ENCODE results near the gene PTK7. TPM values are rescaled to one million over a fixed set of nuclear protein-coding genes. Genes with fewer than 3 reads are reported as not detected.

Gene PTK7
- total and polyA plus RNA-seq, 2 of the 8 experiments (the other 6 are each of a cell fraction or from before 2014, with no cell fraction given) = 110 to 138 TPM

- Histone ChIP-seq H3K4me3 (ENCODE audit: extremely low read depth in 1 of 4, insufficient read depth in 2 of 4, low read depth in 3 of 4, low read length in 4 of 4) (no peak overlapping the region), H3K79me2 (ENCODE audit: control insufficient read depth in 1 of 2, insufficient read depth in 2 of 2, low read length in 2 of 2) (peaks cover 0 to 28% of the 10 kb centered on the region in 2 experiments; a peak in 3 of 4 replicates), H4K20me1 (replicated peaks in 1 of 2; ENCODE audit: control insufficient read depth in 1 of 2, insufficient read depth in 2 of 2, low read length in 2 of 2) (peaks cover 0 to 5% of the 10 kb centered on the region in 2 experiments), H2BK5ac (ENCODE audit: low read depth, low read length) (no peak overlapping the region), H4K5ac (ENCODE audit: insufficient read length, low read depth, low read length) (no peak overlapping the region), H3K4ac (replicated peaks; ENCODE audit: insufficient read length, low read depth, low read length) (no peak overlapping the region), H3K36me3 (ENCODE audit: control insufficient read depth in 2 of 4, insufficient read depth in 4 of 4, low read length in 3 of 4) (peaks cover 40 to 69% (median 56%) of the 10 kb centered on the region in 4 experiments), H3K14ac (ENCODE audit: insufficient read length) (no peak overlapping the region), H2BK20ac (ENCODE audit: low read length) (no peak overlapping the region), H2BK12ac (ENCODE audit: low read depth, low read length) (no peak overlapping the region), H3K27me3 (replicated peaks in 1 of 4; ENCODE audit: control insufficient read depth in 3 of 4, extremely low read depth in 1 of 4, insufficient read depth in 3 of 4, low read length in 3 of 4) (no peaks in the 10 kb centered on the region), H2BK120ac (replicated peaks; ENCODE audit: low read depth, low read length) (no peak overlapping the region), H4K91ac (replicated peaks; ENCODE audit: insufficient read length, low read length) (no peak overlapping the region), H3K27ac (ENCODE audit: low read depth, low read length) (no peak overlapping the region), H3K23me2 (ENCODE audit: low read depth, low read length) (peaks cover 2% of the 10 kb centered on the region), H3K56ac (replicated peaks; ENCODE audit: insufficient read length, low read depth, low read length) (no peak overlapping the region), H3K23ac (ENCODE audit: insufficient read length) (no peak overlapping the region), H3K4me2 (ENCODE audit: insufficient read depth in 1 of 2, low read depth in 2 of 2, low read length in 2 of 2) (no peak overlapping the region), H3K9ac (replicated peaks in 1 of 4; ENCODE audit: extremely low read depth in 1 of 4, low read depth in 3 of 4, low read length in 3 of 4) (no peak overlapping the region), H3K18ac (ENCODE audit: extremely low read depth, low read length) (no peak overlapping the region), H2AK5ac (ENCODE audit: low read depth, low read length) (no peak overlapping the region), H3K4me1 (replicated peaks in 1 of 4; ENCODE audit: control insufficient read depth in 3 of 4, insufficient read depth in 4 of 4, low read length in 3 of 4) (no peaks in the 10 kb centered on the region), H3K79me1 (ENCODE audit: low read depth, low read length) (peaks cover 9% of the 10 kb centered on the region; the same call in 1 of the 2 replicates), H3K9me3 (ENCODE audit: insufficient read depth in 2 of 2, low read depth in 1 of 2, low read length in 1 of 2) (no peaks in the 10 kb centered on the region), H4K8ac (ENCODE audit: extremely low read depth, insufficient read depth, low read length) (no peak overlapping the region), H2BK15ac (ENCODE audit: low read length) (no peak overlapping the region), H2AFZ (ENCODE audit: low read length) (no peak overlapping the region)
- CTCF ChIA-PET (ENCODE audit: partially characterized antibody) = interaction anchor here (0.6 to 2.0 kb wide), 3 partner anchors 117 to 422 kb away, joined by 4 to 6 read pairs (median 4); no protein-coding TSS in a partner anchor
- DNase-seq (ENCODE audit: low read depth in 1 of 2, low spot score in 2 of 2) (no peak), FAIRE-seq (no peak)
- POLR2A ChIA-PET (ENCODE audit: partially characterized antibody) = interaction anchor here (0.6 to 27.9 kb wide), 6 partner anchors 11 to 97 kb away, joined by 3 to 584 read pairs (median 8); partner anchors contain the start of genes CNPY3, CUL7, KLC4 and KLHDC3
- 91% methylated on average over 5 of the region's 5 CpGs; no CpG with 5 or more reads in 1 of the 2 experiments for WGBS, 2 experiments (ENCODE audit: extremely low coverage in 1 of 2, insufficient coverage in 1 of 2, insufficient read length in 1 of 2, insufficient replicate concordance in 2 of 2, low coverage in 1 of 2, low lambda C conversion rate in 2 of 2, missing lambda C conversion rate in 1 of 2)
- TF ChIP-seq HDAC6 (IDR thresholded peaks at IDR 0.05; ENCODE audit: low read depth, low read length) (no peak), SP1 (IDR thresholded peaks at IDR 0.05; ENCODE audit: low read depth, low read length) (no peak), BACH1 (IDR thresholded peaks at IDR 0.05; ENCODE audit: low read length) (no peak), CHD1 (IDR thresholded peaks at IDR 0.05; ENCODE audit: low read depth, low read length) (no peak), RAD21 (IDR thresholded peaks at IDR 0.05 in 1 of 2, conservative IDR thresholded peaks at IDR 0.05 in 1 of 2; ENCODE audit: low read depth in 2 of 2, low read length in 2 of 2) (no peak), ATF3 (IDR thresholded peaks at IDR 0.05; ENCODE audit: insufficient read depth, low read depth, low read length) (no peak), CBX8 (IDR thresholded peaks at IDR 0.05; ENCODE audit: borderline replicate concordance, low read depth, low read length) (no peak), BCL11A (IDR thresholded peaks at IDR 0.05; ENCODE audit: low read depth in 2 of 2, low read length in 2 of 2) (no peak), GTF2F1 (IDR thresholded peaks at IDR 0.05; ENCODE audit: borderline replicate concordance, low read depth, low read length) (no peak), POLR2A (IDR thresholded peaks at IDR 0.05; ENCODE audit: control extremely low read depth in 1 of 2, low read depth in 2 of 2, low read length in 2 of 2) (no peak), RFX5 (IDR thresholded peaks at IDR 0.05; ENCODE audit: borderline replicate concordance, low read depth, low read length) (no peak), TBP (IDR thresholded peaks at IDR 0.05; ENCODE audit: low read depth, low read length) (no peak), KDM4A (IDR thresholded peaks at IDR 0.05; ENCODE audit: low read depth, low read length, severe bottlenecking) (no peak), SUZ12 (IDR thresholded peaks at IDR 0.05; ENCODE audit: low read length) (no peak)
These were observed 49.7 kb upstream of the PTK7 start for GRCh38 chr6:43026365-43026764.
